Measurements from ENCODE around the gene SPP2.

The SPP2 gene

DNA sequence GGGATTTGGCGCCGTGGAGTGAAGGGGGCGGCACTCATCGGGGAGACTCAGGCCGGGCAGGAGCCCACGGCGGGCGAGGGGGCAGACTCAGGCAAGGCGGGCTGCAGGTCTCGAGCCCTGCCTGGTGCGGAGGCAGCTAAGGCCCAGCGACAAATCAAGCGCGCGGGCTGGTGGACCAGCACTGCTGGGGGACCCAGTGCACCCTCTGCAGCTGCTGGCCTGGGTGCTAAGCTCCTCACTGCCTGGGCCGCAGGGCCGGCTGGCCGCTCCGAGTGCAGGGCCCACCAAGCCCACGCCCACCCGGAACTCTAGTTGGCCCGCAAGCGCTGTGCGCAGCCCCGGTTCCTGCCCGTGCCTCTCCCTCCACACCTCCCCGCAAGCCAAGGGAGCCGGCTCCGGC lies 26.2 kb upstream of the SPP2 start:
- DNase-seq (ENCODE audit: low read depth): no peak
- no peaks in the 10 kb centered on the region for H3K27me3 ChIP-seq (replicated peaks; ENCODE audit: control insufficient read depth, insufficient read depth, low read length)
- no peak overlapping the region for H3K9ac ChIP-seq (ENCODE audit: low read length)
- peaks cover 6% of the 10 kb centered on the region for H3K9me3 ChIP-seq (ENCODE audit: control insufficient read depth, low read length)
- peaks cover 5% of the 10 kb centered on the region for H3K4me1 ChIP-seq (ENCODE audit: control insufficient read depth, insufficient read depth, low read length)
- H3K4me3 ChIP-seq (ENCODE audit: low read length): no peak overlapping the region
- no peaks in the 10 kb centered on the region for H3K36me3 ChIP-seq (ENCODE audit: control insufficient read depth, insufficient read depth, low read length, severe bottlenecking)

DNA sequence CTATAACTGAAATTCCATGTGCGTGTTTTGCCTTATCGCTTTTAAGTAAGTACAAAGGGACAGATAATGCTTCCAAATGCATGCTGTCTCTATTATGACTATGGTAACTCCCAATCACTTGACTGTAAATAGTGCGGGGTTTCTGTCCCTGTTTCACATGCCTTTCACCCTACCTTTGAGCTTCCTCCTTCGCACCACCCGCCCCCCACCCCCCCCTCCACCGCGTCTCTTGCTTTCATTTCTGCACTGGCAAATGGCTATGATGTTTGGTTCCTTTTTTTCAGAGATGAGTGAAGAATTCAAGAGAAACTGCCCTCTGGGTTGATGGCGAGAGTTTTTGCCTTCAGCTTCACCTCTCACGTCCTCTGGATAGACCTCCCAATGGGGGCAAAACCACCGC lies 25.0 kb upstream of the SPP2 start:
- Histone ChIP-seq H3K36me3 (ENCODE audit: control insufficient read depth, insufficient read depth, low read length, severe bottlenecking) (no peaks in the 10 kb centered on the region), H3K9ac (ENCODE audit: low read length) (peak overlapping the region; percentile 12), H3K27me3 (replicated peaks; ENCODE audit: control insufficient read depth, insufficient read depth, low read length) (no peaks in the 10 kb centered on the region), H3K4me3 (ENCODE audit: low read length) (peak overlapping the region; percentile 79), H3K9me3 (ENCODE audit: control insufficient read depth, low read length) (peaks cover 6% of the 10 kb centered on the region), H3K4me1 (ENCODE audit: control insufficient read depth, insufficient read depth, low read length) (peaks cover 5% of the 10 kb centered on the region)
- no peak for DNase-seq (ENCODE audit: low read depth)

DNA sequence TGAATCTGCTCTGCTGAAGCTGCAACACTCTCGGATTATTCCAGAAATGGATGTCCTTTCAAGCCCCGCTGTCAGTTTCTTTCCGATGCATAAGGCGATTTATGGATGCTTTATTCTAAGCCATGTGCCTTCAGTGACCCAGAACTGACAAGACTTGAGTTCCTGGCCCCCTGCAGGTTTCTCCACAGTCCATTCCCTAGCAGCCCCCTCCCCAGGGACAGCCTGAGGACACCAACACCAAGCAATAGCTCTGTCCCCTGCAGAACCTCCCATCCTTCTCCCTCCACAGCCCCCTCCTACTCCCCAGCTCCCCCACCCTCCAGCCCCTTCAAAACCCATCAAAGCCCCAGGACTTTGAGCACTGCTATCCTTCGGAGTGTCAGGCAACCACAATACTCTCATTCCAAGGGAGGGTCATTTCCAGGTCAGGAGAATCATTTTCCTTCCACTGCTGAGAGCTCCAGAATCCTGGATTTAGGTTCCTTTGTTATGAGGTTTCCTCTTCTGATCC lies 24.6 kb upstream of the SPP2 start:
- H3K36me3 ChIP-seq (ENCODE audit: control insufficient read depth, insufficient read depth, low read length, severe bottlenecking): no peaks in the 10 kb centered on the region
- no peaks in the 10 kb centered on the region for H3K27me3 ChIP-seq (replicated peaks; ENCODE audit: control insufficient read depth, insufficient read depth, low read length)
- DNase-seq (ENCODE audit: low read depth): peak; percentile 10
- H3K9me3 ChIP-seq (ENCODE audit: control insufficient read depth, low read length): peaks cover 6% of the 10 kb centered on the region
- peak overlapping the region; percentile 12 for H3K9ac ChIP-seq (ENCODE audit: low read length)
- H3K4me1 ChIP-seq (ENCODE audit: control insufficient read depth, insufficient read depth, low read length): peaks cover 5% of the 10 kb centered on the region
- H3K4me3 ChIP-seq (ENCODE audit: low read length): peak overlapping the region; percentile 79

DNA sequence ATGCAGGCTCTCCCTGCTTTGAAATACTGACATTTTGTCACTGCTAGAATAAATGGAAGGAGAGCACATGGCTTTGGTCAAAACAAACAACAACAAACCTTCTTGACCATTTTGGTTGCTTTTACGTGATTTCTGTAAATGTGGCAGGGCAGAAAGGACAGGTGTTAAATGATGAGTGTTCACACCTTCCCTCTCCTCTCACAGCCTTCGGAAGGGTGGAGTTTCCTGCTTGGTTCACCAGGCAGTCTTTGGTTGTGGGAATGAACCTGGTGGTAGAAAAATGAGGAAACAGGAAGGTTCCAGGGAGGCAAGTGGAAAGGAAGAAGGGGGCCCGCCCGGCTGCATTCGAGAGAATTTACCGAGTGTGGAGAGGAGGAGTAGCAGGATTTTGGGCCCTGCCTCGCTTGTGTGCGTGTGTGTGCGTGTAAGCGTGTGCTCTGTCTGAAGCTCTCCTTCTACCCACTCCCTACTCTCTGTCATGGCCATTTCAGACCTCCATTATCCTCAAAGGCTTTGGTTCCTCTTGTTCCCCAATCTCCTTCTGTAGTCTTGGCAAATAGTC lies 23.7 kb upstream of the SPP2 start:
- H3K27me3 ChIP-seq (replicated peaks; ENCODE audit: control insufficient read depth, insufficient read depth, low read length): no peaks in the 10 kb centered on the region
- H3K4me3 ChIP-seq (ENCODE audit: low read length): no peak overlapping the region

DNA sequence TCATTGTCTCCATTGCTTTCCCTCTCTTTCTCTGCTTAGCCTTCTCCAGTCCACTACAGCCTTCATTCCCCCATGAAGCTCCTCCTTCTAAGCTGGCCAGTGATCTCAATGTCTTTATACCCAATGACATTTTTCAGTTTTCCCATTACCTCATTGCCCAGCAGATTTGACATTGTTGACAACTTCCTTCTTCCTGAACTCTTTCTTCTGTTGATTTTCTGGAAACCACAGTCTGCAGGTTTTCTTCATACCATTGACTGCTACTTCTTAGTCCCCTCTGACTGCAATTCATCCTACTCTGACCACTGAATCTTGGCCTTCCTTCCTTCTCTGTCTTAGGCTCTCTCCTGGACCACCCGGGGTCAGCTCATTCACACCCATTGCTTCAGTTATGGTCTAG lies 22.9 kb upstream of the SPP2 start:
- Histone ChIP-seq H3K27me3 (replicated peaks; ENCODE audit: control insufficient read depth, insufficient read depth, low read length) (no peaks in the 10 kb centered on the region), H3K4me1 (ENCODE audit: control insufficient read depth, insufficient read depth, low read length) (peaks cover 5% of the 10 kb centered on the region), H3K9ac (ENCODE audit: low read length) (no peak overlapping the region), H3K9me3 (ENCODE audit: control insufficient read depth, low read length) (peaks cover 6% of the 10 kb centered on the region), H3K4me3 (ENCODE audit: low read length) (no peak overlapping the region), H3K36me3 (ENCODE audit: control insufficient read depth, insufficient read depth, low read length, severe bottlenecking) (no peaks in the 10 kb centered on the region)
- DNase-seq (ENCODE audit: low read depth): no peak

More for the DNA sequence above, 23.7 kb upstream of the SPP2 start:
- Histone ChIP-seq H3K9ac (ENCODE audit: low read length) (no peak overlapping the region), H3K4me1 (ENCODE audit: control insufficient read depth, insufficient read depth, low read length) (peaks cover 5% of the 10 kb centered on the region), H3K9me3 (ENCODE audit: control insufficient read depth, low read length) (peaks cover 6% of the 10 kb centered on the region), H3K36me3 (ENCODE audit: control insufficient read depth, insufficient read depth, low read length, severe bottlenecking) (no peaks in the 10 kb centered on the region)
- DNase-seq (ENCODE audit: low read depth): no peak

DNA sequence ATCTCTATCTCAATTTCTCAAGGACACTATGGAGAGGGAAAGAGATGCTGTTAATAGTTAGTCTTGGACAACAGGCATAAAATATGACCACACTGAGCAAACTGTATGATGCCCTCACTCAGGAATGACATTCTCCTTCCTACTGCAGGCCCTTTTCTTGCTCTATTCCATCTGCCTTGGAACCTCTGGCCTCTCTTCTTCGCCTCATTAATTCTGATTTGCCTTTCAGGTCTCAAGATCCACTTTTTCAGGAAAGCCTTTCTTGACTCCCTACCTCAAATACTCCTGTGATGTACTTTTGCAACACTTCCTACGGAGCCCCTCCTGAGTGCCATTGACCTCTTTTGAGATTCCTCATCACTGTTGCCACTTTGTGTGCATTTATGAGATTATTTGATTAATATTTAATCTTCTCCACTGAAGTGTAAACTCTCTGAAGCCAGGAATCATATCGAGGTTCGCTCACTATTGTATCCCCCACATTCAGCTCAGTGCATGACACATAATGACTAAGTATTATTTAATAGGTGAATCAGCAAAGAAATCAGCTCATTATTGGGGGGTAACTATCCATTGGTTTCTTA lies 21.3 kb upstream of the SPP2 start:
- no peaks in the 10 kb centered on the region for H3K36me3 ChIP-seq (ENCODE audit: control insufficient read depth, insufficient read depth, low read length, severe bottlenecking)
- H3K9ac ChIP-seq (ENCODE audit: low read length): no peak overlapping the region
- DNase-seq (ENCODE audit: low read depth): no peak
- H3K4me1 ChIP-seq (ENCODE audit: control insufficient read depth, insufficient read depth, low read length): peaks cover 5% of the 10 kb centered on the region
- H3K27me3 ChIP-seq (replicated peaks; ENCODE audit: control insufficient read depth, insufficient read depth, low read length): no peaks in the 10 kb centered on the region
- H3K4me3 ChIP-seq (ENCODE audit: low read length): no peak overlapping the region
- H3K9me3 ChIP-seq (ENCODE audit: control insufficient read depth, low read length): peaks cover 6% of the 10 kb centered on the region

DNA sequence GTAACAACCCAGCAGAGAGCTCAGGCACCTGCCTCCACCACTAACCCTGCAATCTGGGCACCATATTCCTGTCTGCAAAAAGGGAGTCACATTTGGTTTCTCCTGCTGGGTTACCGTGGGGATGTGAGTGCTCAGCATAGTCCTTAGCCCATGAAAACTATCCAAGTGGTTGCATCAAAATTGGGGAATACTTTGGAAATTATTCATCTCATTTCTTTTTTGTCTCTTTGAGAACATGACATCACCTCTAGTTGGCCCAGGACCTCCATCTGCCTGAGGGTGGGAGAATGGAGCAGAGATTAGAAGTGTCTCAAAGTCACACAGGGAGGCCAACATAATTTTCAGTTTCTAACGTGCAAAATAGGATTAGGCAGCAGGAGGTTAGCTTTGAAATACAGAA lies 19.3 kb upstream of the SPP2 start:
- no peak for DNase-seq (ENCODE audit: low read depth)
- H3K27me3 ChIP-seq (replicated peaks; ENCODE audit: control insufficient read depth, insufficient read depth, low read length): no peaks in the 10 kb centered on the region
- H3K9me3 ChIP-seq (ENCODE audit: control insufficient read depth, low read length): peaks cover 12% of the 10 kb centered on the region
- H3K9ac ChIP-seq (ENCODE audit: low read length): no peak overlapping the region
- no peaks in the 10 kb centered on the region for H3K36me3 ChIP-seq (ENCODE audit: control insufficient read depth, insufficient read depth, low read length, severe bottlenecking)
- H3K4me1 ChIP-seq (ENCODE audit: control insufficient read depth, insufficient read depth, low read length): no peaks in the 10 kb centered on the region
- no peak overlapping the region for H3K4me3 ChIP-seq (ENCODE audit: low read length)

DNA sequence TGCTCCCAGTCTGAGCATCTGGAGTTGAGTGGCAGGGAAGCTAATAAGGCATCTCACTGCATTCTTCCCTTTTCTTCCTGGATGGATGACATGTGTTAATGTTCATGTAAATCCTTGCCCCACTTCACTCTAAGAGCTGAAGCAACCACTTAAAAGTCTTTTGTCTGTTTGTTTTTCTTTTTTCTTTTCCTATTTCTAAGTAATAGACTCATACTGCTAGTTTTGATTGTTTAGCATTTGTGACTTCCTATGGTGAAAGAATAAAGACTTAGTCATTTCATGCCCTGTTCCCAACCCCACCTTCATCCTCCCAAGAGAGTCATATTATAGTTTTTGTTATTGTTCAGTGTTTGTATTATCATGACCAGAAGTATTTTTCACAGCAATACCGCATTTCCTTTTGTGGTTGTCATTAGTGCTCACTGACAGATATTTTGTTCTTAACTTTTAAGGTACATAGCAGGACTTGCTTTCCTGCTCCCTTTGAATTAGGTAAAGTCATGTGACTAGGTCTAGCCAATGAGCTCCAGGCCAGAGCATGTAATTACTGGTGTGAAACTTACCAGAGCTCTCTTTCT lies 18.1 kb upstream of the SPP2 start:
- no peak overlapping the region for H3K4me3 ChIP-seq (ENCODE audit: low read length)
- no peak overlapping the region for H3K9ac ChIP-seq (ENCODE audit: low read length)
- peak; percentile 55 for DNase-seq (ENCODE audit: low read depth)
- H3K27me3 ChIP-seq (replicated peaks; ENCODE audit: control insufficient read depth, insufficient read depth, low read length): no peaks in the 10 kb centered on the region
- H3K4me1 ChIP-seq (ENCODE audit: control insufficient read depth, insufficient read depth, low read length): no peaks in the 10 kb centered on the region
- H3K36me3 ChIP-seq (ENCODE audit: control insufficient read depth, insufficient read depth, low read length, severe bottlenecking): no peaks in the 10 kb centered on the region
- H3K9me3 ChIP-seq (ENCODE audit: control insufficient read depth, low read length): peaks cover 16% of the 10 kb centered on the region

DNA sequence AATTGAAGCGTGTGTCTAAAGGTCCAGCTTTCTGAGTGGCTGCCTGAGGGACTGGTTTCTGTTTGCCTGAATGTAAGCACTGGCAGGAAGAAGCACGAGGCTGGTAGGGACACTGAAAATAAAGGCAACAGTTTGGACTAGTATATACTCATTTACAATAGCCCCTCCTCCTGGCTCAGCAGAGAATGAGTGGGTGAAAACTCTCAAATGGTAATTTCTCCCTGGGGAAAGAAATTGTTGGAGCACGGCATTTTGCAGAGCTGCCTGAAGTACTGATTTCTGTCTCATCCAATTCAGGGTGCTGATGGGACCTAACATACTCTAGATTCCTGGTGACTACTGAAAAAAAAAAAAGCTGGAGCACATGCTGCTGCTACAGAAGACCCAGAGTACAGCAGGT lies 17.3 kb upstream of the SPP2 start:
- DNase-seq (ENCODE audit: low read depth): no peak
- no peak overlapping the region for H3K9ac ChIP-seq (ENCODE audit: low read length)
- H3K4me1 ChIP-seq (ENCODE audit: control insufficient read depth, insufficient read depth, low read length): peaks cover 3% of the 10 kb centered on the region
- H3K9me3 ChIP-seq (ENCODE audit: control insufficient read depth, low read length): peaks cover 16% of the 10 kb centered on the region
- H3K36me3 ChIP-seq (ENCODE audit: control insufficient read depth, insufficient read depth, low read length, severe bottlenecking): no peaks in the 10 kb centered on the region
- no peak overlapping the region for H3K4me3 ChIP-seq (ENCODE audit: low read length)
- H3K27me3 ChIP-seq (replicated peaks; ENCODE audit: control insufficient read depth, insufficient read depth, low read length): no peaks in the 10 kb centered on the region

DNA sequence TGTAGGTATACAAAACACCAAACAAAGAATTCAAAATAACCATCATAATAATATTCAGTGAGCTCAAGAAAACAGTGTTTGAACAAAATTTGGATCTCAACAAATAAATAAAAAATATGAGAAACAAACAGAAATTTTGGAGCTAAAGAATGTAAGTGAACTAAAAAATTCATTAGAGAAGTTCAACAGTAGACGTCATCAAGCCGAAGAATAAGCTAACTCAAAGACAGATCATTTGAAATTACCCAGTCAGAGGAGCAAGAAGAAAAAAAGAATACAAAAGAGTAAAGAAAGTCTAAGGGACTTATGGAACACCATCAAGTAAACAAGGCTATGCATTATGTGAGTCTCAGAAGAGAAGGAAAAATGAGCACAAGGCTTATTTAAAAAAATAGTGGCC lies 16.6 kb upstream of the SPP2 start:
- Histone ChIP-seq H3K9ac (ENCODE audit: low read length) (no peak overlapping the region), H3K27me3 (replicated peaks; ENCODE audit: control insufficient read depth, insufficient read depth, low read length) (no peaks in the 10 kb centered on the region), H3K9me3 (ENCODE audit: control insufficient read depth, low read length) (peaks cover 16% of the 10 kb centered on the region), H3K4me1 (ENCODE audit: control insufficient read depth, insufficient read depth, low read length) (peaks cover 6% of the 10 kb centered on the region), H3K36me3 (ENCODE audit: control insufficient read depth, insufficient read depth, low read length, severe bottlenecking) (no peaks in the 10 kb centered on the region), H3K4me3 (ENCODE audit: low read length) (no peak overlapping the region)
- no peak for DNase-seq (ENCODE audit: low read depth)

DNA sequence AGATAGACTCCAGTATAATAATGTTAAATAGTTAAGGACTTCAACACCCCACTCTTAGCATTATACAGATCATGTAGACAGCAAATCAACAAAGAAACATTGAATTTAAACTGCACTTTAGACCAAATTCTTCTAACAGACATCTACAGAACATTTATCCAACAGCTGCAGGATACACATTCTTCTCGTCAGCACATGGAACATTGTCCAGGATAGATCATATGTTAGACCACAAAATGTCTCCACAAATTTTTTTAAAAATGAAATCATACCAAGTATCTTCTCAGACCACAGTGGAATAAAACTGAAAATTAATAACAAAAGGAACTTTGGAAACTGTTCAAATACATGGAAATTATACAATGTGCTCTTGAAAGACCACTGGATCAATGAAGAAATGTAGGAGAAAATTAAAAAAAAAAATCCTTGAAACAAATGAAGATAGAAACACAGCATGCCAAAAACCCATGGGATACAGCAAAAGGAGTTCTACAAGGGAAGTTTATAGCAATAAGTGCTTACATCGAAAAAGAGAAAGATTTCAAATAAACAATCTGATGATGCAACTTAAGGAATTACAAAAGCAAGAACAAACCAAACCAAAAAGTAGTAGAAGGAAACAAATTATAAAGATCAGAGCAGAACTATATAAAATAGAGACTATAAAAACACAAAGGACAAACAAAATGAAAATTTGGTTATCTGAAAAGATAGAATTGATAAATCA lies 12.3 kb upstream of the SPP2 start:
- no peaks in the 10 kb centered on the region for H3K27me3 ChIP-seq (replicated peaks; ENCODE audit: control insufficient read depth, insufficient read depth, low read length)
- no peak overlapping the region for H3K4me3 ChIP-seq (ENCODE audit: low read length)
- H3K4me1 ChIP-seq (ENCODE audit: control insufficient read depth, insufficient read depth, low read length): peaks cover 6% of the 10 kb centered on the region
- H3K9ac ChIP-seq (ENCODE audit: low read length): peak overlapping the region; percentile 9
- no peaks in the 10 kb centered on the region for H3K36me3 ChIP-seq (ENCODE audit: control insufficient read depth, insufficient read depth, low read length, severe bottlenecking)
- peak; percentile 39 for DNase-seq (ENCODE audit: low read depth)
- H3K9me3 ChIP-seq (ENCODE audit: control insufficient read depth, low read length): peaks cover 16% of the 10 kb centered on the region

Data from adipocyte (in vitro differentiated cells).